Osteocyte (in vitro differentiated cells): Measurements from ENCODE around the gene NOSIP. TPM values are rescaled to one million over a fixed set of nuclear protein-coding genes. Genes with fewer than 3 reads are reported as not detected.

ENCODE experiments used
- DNase-seq: peaks from one replicate; pipeline ENCODE4 v3.0.0; 2021; ENCODE audit warnings: mixed read lengths; ENCODE audit not compliant: unreplicated experiment; ENCODE audit errors: extremely low spot score
- H3K27ac Mint-ChIP-seq: one replicate; pipeline ENCODE4 v1.8.0; 2021; ENCODE audit warnings: mild to moderate bottlenecking, mixed read lengths; ENCODE audit not compliant: unreplicated experiment
- H3K27me3 Mint-ChIP-seq: one replicate; pipeline ENCODE4 v1.8.0; 2021; ENCODE audit warnings: mixed read lengths; ENCODE audit not compliant: unreplicated experiment
- H3K36me3 Mint-ChIP-seq: one replicate; pipeline ENCODE4 v1.8.0; 2021; ENCODE audit warnings: mixed read lengths; ENCODE audit not compliant: unreplicated experiment
- H3K4me1 Mint-ChIP-seq: one replicate; pipeline ENCODE4 v1.8.0; 2021; ENCODE audit warnings: mixed read lengths; ENCODE audit not compliant: unreplicated experiment
- H3K4me3 Mint-ChIP-seq: one replicate; pipeline ENCODE4 v1.8.0; 2021; ENCODE audit warnings: mild to moderate bottlenecking, moderate library complexity, mixed read lengths; ENCODE audit not compliant: unreplicated experiment
- H3K9me3 Mint-ChIP-seq: one replicate; pipeline ENCODE4 v1.8.0; 2021; ENCODE audit warnings: mixed read lengths; ENCODE audit not compliant: unreplicated experiment
- CTCF ChIP-seq: fragments of 200-600 bp; sonication (generic); IDR thresholded peaks from 2 replicates; pipeline ENCODE4 v1.5.0; 2021; ENCODE audit warnings: antibody characterized with exemption, mild to moderate bottlenecking, moderate library complexity
- total RNA-seq: library from RNA; stranded (reverse); gene quantifications from 2 replicates; pipeline ENCODE4 v1.2.1, GENCODE V29; 2021

The NOSIP gene
- total RNA-seq, 1 donor from 2014 or later = 58.7 TPM

- Mint-ChIP-seq H3K4me1 (peaks cover 2% of the 10 kb centered on the region), H3K27ac (no peak overlapping the region)
Observed at GRCh38 chr19:49556412-49557398, 23.7 kb downstream of the NOSIP start.

GRCh38 chr19:49555600-49556411 lies 24.6 kb downstream of the NOSIP start:
- no peaks in the 10 kb centered on the region for H3K27me3 Mint-ChIP-seq
- TF ChIP-seq CTCF = no peak
- H3K4me1 Mint-ChIP-seq = peaks cover 2% of the 10 kb centered on the region
- DNase-seq = no peak
- H3K9me3 Mint-ChIP-seq = no peaks in the 10 kb centered on the region
- H3K27ac Mint-ChIP-seq = no peak overlapping the region
- H3K4me3 Mint-ChIP-seq = no peak overlapping the region
- peaks cover 27% of the 10 kb centered on the region for H3K36me3 Mint-ChIP-seq

More at GRCh38 chr19:49556412-49557398, 23.7 kb downstream of the NOSIP start:
- Mint-ChIP-seq H3K36me3 (peaks cover 27% of the 10 kb centered on the region), H3K9me3 (no peaks in the 10 kb centered on the region), H3K4me3 (no peak overlapping the region), H3K27me3 (no peaks in the 10 kb centered on the region)
- no peak for DNase-seq
- TF ChIP-seq CTCF = no peak

GRCh38 chr19:49554701-49555181 lies 25.6 kb downstream of the NOSIP start:
- DNase-seq = no peak
- H3K27ac Mint-ChIP-seq = no peak overlapping the region
- H3K4me3 Mint-ChIP-seq = no peak overlapping the region
- H3K4me1 Mint-ChIP-seq = peaks cover 2% of the 10 kb centered on the region
- no peaks in the 10 kb centered on the region for H3K27me3 Mint-ChIP-seq
- H3K9me3 Mint-ChIP-seq = no peaks in the 10 kb centered on the region
- TF ChIP-seq CTCF = no peak
- H3K36me3 Mint-ChIP-seq = peaks cover 26% of the 10 kb centered on the region

- TF ChIP-seq CTCF = no peak
- H3K4me3 Mint-ChIP-seq = no peak overlapping the region
- H3K27ac Mint-ChIP-seq = no peak overlapping the region
- peaks cover 2% of the 10 kb centered on the region for H3K4me1 Mint-ChIP-seq
- H3K36me3 Mint-ChIP-seq = peaks cover 20% of the 10 kb centered on the region
- no peaks in the 10 kb centered on the region for H3K27me3 Mint-ChIP-seq
- no peaks in the 10 kb centered on the region for H3K9me3 Mint-ChIP-seq
- no peak for DNase-seq
Observed at GRCh38 chr19:49553451-49554271, 26.7 kb downstream of the NOSIP start.
